ENCODE results near the gene SLC22A4.

The SLC22A4 gene

GRCh38 chr5:132370971-132371602 lies 76.9 kb downstream of the SLC22A4 start:
- in situ Hi-C loops (cut with MboI; ENCODE audit: low sequenced_read_pairs), result no loop called here

- in situ Hi-C loops (cut with MboI; ENCODE audit: low sequenced_read_pairs), result no loop called here
Measured at GRCh38 chr5:132371603-132371994, 77.4 kb downstream of the SLC22A4 start.

GRCh38 chr5:132372127-132372526 lies 77.9 kb downstream of the SLC22A4 start:
- in situ Hi-C loops (cut with MboI; ENCODE audit: low sequenced_read_pairs), result no loop called here

GRCh38 chr5:132372542-132372941 lies 78.3 kb downstream of the SLC22A4 start:
- in situ Hi-C loops (cut with MboI; ENCODE audit: low sequenced_read_pairs), result no loop called here

- in situ Hi-C loops (cut with MboI; ENCODE audit: low sequenced_read_pairs), result loop anchor here (25.0 kb wide), 1 partner anchor 461 kb away; the partner anchor contains the start of gene SHROOM1
Measured at GRCh38 chr5:132375957-132376356, 81.8 kb downstream of the SLC22A4 start.

- in situ Hi-C loops (cut with MboI; ENCODE audit: low sequenced_read_pairs), result loop anchor here (25.0 kb wide), 1 partner anchor 460 kb away; the partner anchor contains the start of gene SHROOM1
Measured at GRCh38 chr5:132376694-132377641, 82.8 kb downstream of the SLC22A4 start.

- in situ Hi-C loops (cut with MboI; ENCODE audit: low sequenced_read_pairs), result loop anchor here (25.0 kb wide), 1 partner anchor 460 kb away; the partner anchor contains the start of gene SHROOM1
Measured at GRCh38 chr5:132377738-132378137, 83.5 kb downstream of the SLC22A4 start.

- in situ Hi-C loops (cut with MboI; ENCODE audit: low sequenced_read_pairs), result loop anchor here (25.0 kb wide), 1 partner anchor 459 kb away; the partner anchor contains the start of gene SHROOM1
Measured at GRCh38 chr5:132378580-132378979, 84.4 kb downstream of the SLC22A4 start.

GRCh38 chr5:132380047-132380446 lies 85.9 kb downstream of the SLC22A4 start:
- in situ Hi-C loops (cut with MboI; ENCODE audit: low sequenced_read_pairs), result loop anchor here (25.0 kb wide), 1 partner anchor 457 kb away; the partner anchor contains the start of gene SHROOM1

GRCh38 chr5:132380741-132381140 lies 86.5 kb downstream of the SLC22A4 start:
- in situ Hi-C loops (cut with MboI; ENCODE audit: low sequenced_read_pairs), result loop anchor here (25.0 kb wide), 1 partner anchor 457 kb away; the partner anchor contains the start of gene SHROOM1

- in situ Hi-C loops (cut with MboI; ENCODE audit: low sequenced_read_pairs), result loop anchor here (25.0 kb wide), 1 partner anchor 456 kb away; the partner anchor contains the start of gene SHROOM1
Measured at GRCh38 chr5:132381614-132382013, 87.4 kb downstream of the SLC22A4 start.

- in situ Hi-C loops (cut with MboI; ENCODE audit: low sequenced_read_pairs), result loop anchor here (25.0 kb wide), 1 partner anchor 454 kb away; the partner anchor contains the start of gene SHROOM1
Measured at GRCh38 chr5:132383261-132383660, 89.1 kb downstream of the SLC22A4 start.

GRCh38 chr5:132383984-132384383 lies 89.8 kb downstream of the SLC22A4 start:
- in situ Hi-C loops (cut with MboI; ENCODE audit: low sequenced_read_pairs), result loop anchor here (25.0 kb wide), 1 partner anchor 453 kb away; the partner anchor contains the start of gene SHROOM1

GRCh38 chr5:132384506-132385050 lies 90.4 kb downstream of the SLC22A4 start:
- in situ Hi-C loops (cut with MboI; ENCODE audit: low sequenced_read_pairs), result loop anchor here (25.0 kb wide), 1 partner anchor 453 kb away; the partner anchor contains the start of gene SHROOM1

- in situ Hi-C loops (cut with MboI; ENCODE audit: low sequenced_read_pairs), result loop anchor here (25.0 kb wide), 1 partner anchor 452 kb away; the partner anchor contains the start of gene SHROOM1
Measured at GRCh38 chr5:132385326-132386105, 91.3 kb downstream of the SLC22A4 start.

GRCh38 chr5:132386644-132387286 lies 92.6 kb downstream of the SLC22A4 start:
- in situ Hi-C loops (cut with MboI; ENCODE audit: low sequenced_read_pairs), result loop anchor here (25.0 kb wide), 1 partner anchor 451 kb away; the partner anchor contains the start of gene SHROOM1

- in situ Hi-C loops (cut with MboI; ENCODE audit: low sequenced_read_pairs), result loop anchor here (25.0 kb wide), 1 partner anchor 450 kb away; the partner anchor contains the start of gene SHROOM1
Measured at GRCh38 chr5:132387640-132388117, 93.5 kb downstream of the SLC22A4 start.

GRCh38 chr5:132388244-132389050 lies 94.3 kb downstream of the SLC22A4 start:
- in situ Hi-C loops (cut with MboI; ENCODE audit: low sequenced_read_pairs), result loop anchor here (25.0 kb wide), 1 partner anchor 449 kb away; the partner anchor contains the start of gene SHROOM1
